H9 (cell line): ENCODE results near the gene SPATA2L. TPM values are rescaled to one million over a fixed set of nuclear protein-coding genes. Genes with fewer than 3 reads are reported as not detected.

ENCODE experiments used
- DNase-seq: peaks from one replicate; pipeline ENCODE4 v3.0.0-alpha.2; 2017
- H2AFZ ChIP-seq: one replicate; pipeline ENCODE4 v1.6.1; 2013; ENCODE audit warnings: mild to moderate bottlenecking, low read length, control low read depth, moderate library complexity
- H2AK5ac ChIP-seq: 2 replicates; pipeline ENCODE4 v1.6.1; 2013; ENCODE audit warnings: low read length, control low read depth, mixed read lengths; ENCODE audit not compliant: insufficient read length
- H2BK120ac ChIP-seq: one replicate; pipeline ENCODE4 v1.6.1; 2013; ENCODE audit warnings: low read depth, mild to moderate bottlenecking, low read length, control low read depth, inconsistent platforms; ENCODE audit not compliant: poor library complexity, severe bottlenecking
- H2BK12ac ChIP-seq: 2 replicates; pipeline ENCODE4 v1.6.1; 2013; ENCODE audit warnings: low read length, control low read depth, mixed read lengths, low read depth; ENCODE audit not compliant: insufficient read length
- H2BK15ac ChIP-seq: 2 replicates; pipeline ENCODE4 v1.6.1; 2013; ENCODE audit warnings: low read depth, low read length, control low read depth
- H2BK20ac ChIP-seq: one replicate; pipeline ENCODE4 v1.6.1; 2013; ENCODE audit warnings: low read depth, mild to moderate bottlenecking, low read length, control low read depth, inconsistent platforms; ENCODE audit not compliant: poor library complexity, severe bottlenecking
- H2BK5ac ChIP-seq: 2 replicates; pipeline ENCODE4 v1.6.1; 2013; ENCODE audit warnings: low read length, control low read depth, mixed read lengths; ENCODE audit not compliant: insufficient read length
- H3K14ac ChIP-seq: 2 replicates; pipeline ENCODE4 v1.6.1; 2013; ENCODE audit warnings: low read length, control low read depth; ENCODE audit not compliant: insufficient read depth
- H3K18ac ChIP-seq: 2 replicates; pipeline ENCODE4 v1.6.1; 2013; ENCODE audit warnings: low read depth, mild to moderate bottlenecking, mixed read lengths, low read length, control low read depth; ENCODE audit not compliant: insufficient read length
- H3K23ac ChIP-seq: 2 replicates; pipeline ENCODE4 v1.6.1; 2013; ENCODE audit warnings: low read length, control low read depth, mixed read lengths, low read depth; ENCODE audit not compliant: insufficient read length
- H3K23me2 ChIP-seq: 2 replicates; pipeline ENCODE4 v1.6.1; 2013; ENCODE audit warnings: low read depth, mild to moderate bottlenecking, mixed read lengths, low read length, control low read depth; ENCODE audit not compliant: insufficient read length, poor library complexity, severe bottlenecking
- H3K27ac ChIP-seq: 2 replicates; pipeline ENCODE4 v1.5.1; 2013; ENCODE audit warnings: low read length, control low read depth, mixed read lengths, low read depth; ENCODE audit not compliant: insufficient read length
- H3K27me3 ChIP-seq: 2 replicates; pipeline ENCODE4 v1.6.1; 2013; ENCODE audit warnings: low read length, control low read depth, inconsistent platforms; ENCODE audit not compliant: insufficient read depth
- H3K4ac ChIP-seq: 2 replicates; pipeline ENCODE4 v1.6.1; 2013; ENCODE audit warnings: low read depth, mild to moderate bottlenecking, control low read depth, inconsistent platforms, low read length, moderate library complexity
- H3K4me1 ChIP-seq: 2 replicates; pipeline ENCODE4 v1.6.1; 2013; ENCODE audit warnings: low read length, control low read depth, inconsistent platforms; ENCODE audit not compliant: insufficient read depth
- H3K4me2 ChIP-seq: 2 replicates; pipeline ENCODE4 v1.6.1; 2013; ENCODE audit warnings: low read length, control low read depth, mixed read lengths; ENCODE audit not compliant: insufficient read length, insufficient read depth
- H3K56ac ChIP-seq: 2 replicates; pipeline ENCODE4 v1.6.1; 2013; ENCODE audit warnings: low read depth, mild to moderate bottlenecking, mixed read lengths, low read length, control low read depth; ENCODE audit not compliant: insufficient read length
- H3K79me1 ChIP-seq: 2 replicates; pipeline ENCODE4 v1.6.1; 2013; ENCODE audit warnings: low read depth, mild to moderate bottlenecking, moderate library complexity, low read length, control low read depth, inconsistent platforms; ENCODE audit not compliant: insufficient read depth, poor library complexity, severe bottlenecking
- H3K79me2 ChIP-seq: 2 replicates; pipeline ENCODE4 v1.6.1; 2013; ENCODE audit warnings: low read length, control low read depth, inconsistent platforms; ENCODE audit not compliant: insufficient read depth
- H3K9ac ChIP-seq: 2 replicates; pipeline ENCODE4 v1.6.1; 2013; ENCODE audit warnings: low read length, control low read depth, mixed read lengths; ENCODE audit not compliant: insufficient read length; ENCODE audit errors: extremely low read depth
- H3K9me3 ChIP-seq: one replicate; pipeline ENCODE4 v1.6.1; 2013; ENCODE audit warnings: low read depth, low read length, inconsistent platforms; ENCODE audit not compliant: control insufficient read depth
- H3T11ph ChIP-seq: one replicate; pipeline ENCODE4 v1.6.1; 2013; ENCODE audit warnings: mild to moderate bottlenecking, low read length, control low read depth, inconsistent platforms
- H4K20me1 ChIP-seq: one replicate; pipeline ENCODE4 v1.6.1; 2013; ENCODE audit not compliant: control insufficient read depth, insufficient read length, insufficient read depth
- H4K5ac ChIP-seq: 2 replicates; pipeline ENCODE4 v1.6.1; 2013; ENCODE audit warnings: low read depth, mild to moderate bottlenecking, mixed read lengths, low read length, control low read depth; ENCODE audit not compliant: insufficient read length
- H4K8ac ChIP-seq: replicated peaks from 2 replicates; pipeline ENCODE4 v1.6.1; 2013; ENCODE audit warnings: low read length, control low read depth, mixed read lengths, low read depth; ENCODE audit not compliant: insufficient read length
- H4K91ac ChIP-seq: 2 replicates; pipeline ENCODE4 v1.6.1; 2013; ENCODE audit warnings: low read depth, mild to moderate bottlenecking, moderate library complexity, mixed read lengths, low read length, control low read depth; ENCODE audit not compliant: insufficient read length
- H3K27ac Mint-ChIP-seq, 3 experiments: 2 replicates in 2 of 3; 3 replicates in 1 of 3; pipeline ENCODE4 v1.8.0; 2020 to 2021; ENCODE audit warnings: mixed read lengths in 3 of 3, mild to moderate bottlenecking in 1 of 3, moderate library complexity in 1 of 3
- H3K27me3 Mint-ChIP-seq: 2 replicates; pipeline ENCODE4 v1.8.0; 2021; ENCODE audit warnings: low read depth, mild to moderate bottlenecking, moderate library complexity, mixed read lengths
- H3K36me3 Mint-ChIP-seq, 3 experiments: 2 replicates in 2 of 3; 3 replicates in 1 of 3; pipeline ENCODE4 v1.8.0; 2020 to 2021; ENCODE audit warnings: low read depth in 3 of 3, mixed read lengths in 3 of 3; ENCODE audit not compliant: insufficient read depth in 1 of 3
- H3K4me1 Mint-ChIP-seq, 2 experiments: 2 replicates each; pipeline ENCODE4 v1.8.0; 2020; ENCODE audit warnings: mixed read lengths in 2 of 2
- H3K4me3 Mint-ChIP-seq, 2 experiments: 2 replicates in 1 of 2; 3 replicates in 1 of 2; pipeline ENCODE4 v1.8.0; 2020 to 2021; ENCODE audit warnings: mild to moderate bottlenecking in 2 of 2, mixed read lengths in 2 of 2, moderate library complexity in 1 of 2
- H3K9me3 Mint-ChIP-seq, 2 experiments: 2 replicates in 1 of 2; 3 replicates in 1 of 2; pipeline ENCODE4 v1.8.0; 2020; ENCODE audit warnings: mild to moderate bottlenecking in 2 of 2, mixed read lengths in 2 of 2, moderate library complexity in 1 of 2
- CTCF ChIP-seq: fragments of 200-600 bp; sonication (generic); conservative IDR thresholded peaks from 3 replicates; pipeline ENCODE4 v1.8.0; 2021; ENCODE audit warnings: antibody characterized with exemption, mild to moderate bottlenecking
- WGBS: extraction: QIAGEN DNeasy Blood & Tissue Kit; methylation state at CpG from one replicate; pipeline ENCODE4 v1.1.7; 2013; ENCODE audit warnings: missing lambda C conversion rate, low lambda C conversion rate, mixed read lengths; ENCODE audit not compliant: insufficient read length; ENCODE audit errors: extremely low coverage; 5-methylcytosine and 5-hydroxymethylcytosine counted together
- total RNA-seq: library from RNA; stranded (reverse); gene quantifications from 2 replicates; pipeline ENCODE4 v1.2.1, GENCODE V29; 2021

SPATA2L gene
- total RNA-seq, 1 experiment from 2014 or later, result 27.1 TPM

- Histone ChIP-seq H3K79me2 (no peaks in the 10 kb centered on the region), H2BK15ac (no peak overlapping the region)
These were observed 10.1 kb downstream of the SPATA2L start for GRCh38 chr16:89691231-89691985.

More at GRCh38 chr16:89691231-89691985, 10.1 kb downstream of the SPATA2L start:
- peak overlapping the region in 1 of 3 experiments; percentile 90; a peak in 1 of 7 replicates for H3K27ac Mint-ChIP-seq
- Histone ChIP-seq H2BK5ac (no peak overlapping the region), H3K79me1 (no peaks in the 10 kb centered on the region), H3K18ac (no peak overlapping the region), H2BK20ac (no peak overlapping the region), H3K27me3 (no peaks in the 10 kb centered on the region), H3T11ph (no peak overlapping the region), H3K4me2 (no peak overlapping the region), H2BK120ac (no peak overlapping the region), H2AFZ (no peak overlapping the region), H2BK12ac (no peak overlapping the region), H3K4ac (no peak overlapping the region), H3K23me2 (peaks cover 8% of the 10 kb centered on the region), H3K56ac (no peak overlapping the region), H3K23ac (no peak overlapping the region), H3K9me3 (no peaks in the 10 kb centered on the region), H3K27ac (no peak overlapping the region), H4K20me1 (no peaks in the 10 kb centered on the region), H2AK5ac (no peak overlapping the region), H3K9ac (no peak overlapping the region), H3K4me1 (no peaks in the 10 kb centered on the region), H4K91ac (no peak overlapping the region), H4K5ac (no peak overlapping the region), H3K14ac (no peak overlapping the region), H4K8ac (no peak overlapping the region)
- peaks cover 36 to 70% (median 54%) of the 10 kb centered on the region in 3 experiments for H3K36me3 Mint-ChIP-seq
- no CpG with 5 or more reads among the region's 21 CpGs for WGBS
- H3K9me3 Mint-ChIP-seq, result no peaks in the 10 kb centered on the region
- H3K4me1 Mint-ChIP-seq, result peaks cover 6 to 7% of the 10 kb centered on the region in 2 experiments
- TF ChIP-seq CTCF, result no peak
- H3K27me3 Mint-ChIP-seq, result peaks cover 2% of the 10 kb centered on the region; the same call in 1 of the 2 replicates
- DNase-seq, result no peak
- H3K4me3 Mint-ChIP-seq, result no peak overlapping the region
